GM19035 (cell line): ENCODE results near the gene TBX5.
"Not testable (repeated sequence)": the region's sequence is repeated elsewhere in the genome, so short reads cannot be mapped to it uniquely, and the experiment has no call there.

ENCODE experiments used
- ATAC-seq: cut with Tn5 transposase; IDR thresholded peaks from one replicate; pipeline ENCODE4 v1.9.1; 2021; ENCODE audit not compliant: unreplicated experiment

The TBX5 gene

DNA sequence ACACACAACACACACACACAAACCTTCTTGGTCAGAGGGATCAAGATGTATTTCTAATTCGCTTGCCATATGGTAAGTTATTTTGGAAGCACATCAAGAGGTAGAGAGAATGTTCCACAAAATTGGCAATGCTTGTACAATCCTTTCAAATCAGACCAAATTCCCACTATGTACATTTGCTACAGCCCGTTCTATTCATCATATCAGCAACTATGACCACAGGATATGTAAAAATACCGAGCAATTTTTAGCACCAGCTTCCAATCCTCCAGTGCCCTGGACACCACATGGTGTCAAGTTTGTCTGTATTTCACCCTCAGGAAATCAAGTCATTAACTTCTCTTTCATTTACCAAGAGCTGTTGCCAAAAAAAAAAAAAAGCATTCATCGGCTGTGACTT is 21.2 kb downstream of the TBX5 start:
- no peak for ATAC-seq

GRCh38 chr12:114381177-114381576 is 24.8 kb downstream of the TBX5 start:
- ATAC-seq = no peak

DNA sequence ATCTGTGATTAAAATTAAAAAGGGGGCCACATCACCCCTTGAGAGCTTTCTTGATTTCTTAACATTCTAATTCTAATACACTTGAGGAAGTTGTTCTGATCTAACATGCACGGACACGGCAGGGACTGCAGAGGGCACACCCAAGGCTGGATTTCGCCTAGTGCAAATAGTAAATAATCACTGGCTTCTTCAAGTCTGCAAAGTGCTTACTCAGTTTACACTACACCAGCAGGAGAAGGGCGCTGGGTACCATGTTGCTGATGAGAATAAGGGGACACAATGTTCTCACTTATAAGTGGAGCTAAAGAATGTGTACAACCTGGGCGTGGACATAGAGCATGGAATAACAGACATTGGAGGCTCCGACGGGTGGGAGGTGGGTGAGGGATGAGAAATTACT is 34.2 kb downstream of the TBX5 start:
- no peak for ATAC-seq

- no peak for ATAC-seq
Observed at GRCh38 chr12:114371250-114371649, 34.7 kb downstream of the TBX5 start.

GRCh38 chr12:114368685-114369452 is 37.1 kb downstream of the TBX5 start:
- ATAC-seq = no peak

DNA sequence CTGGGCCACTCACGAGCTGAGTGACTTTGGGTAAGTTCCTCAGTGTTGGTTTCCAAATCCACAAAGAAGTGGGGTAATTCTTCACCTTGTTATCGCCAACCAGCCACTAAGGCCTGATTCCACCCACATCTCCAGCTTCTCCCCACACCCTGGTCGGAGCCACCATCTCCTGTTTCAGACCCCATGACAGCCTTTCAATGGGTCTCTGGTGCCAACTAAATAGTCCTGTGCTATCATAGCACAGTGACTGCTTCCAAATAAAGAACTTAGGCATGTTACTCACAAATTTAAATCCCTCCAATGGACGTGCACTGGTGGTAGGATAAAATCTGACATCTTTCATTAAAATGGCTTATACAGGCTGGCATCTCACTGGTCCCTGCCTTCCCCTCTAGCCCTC is 44.0 kb downstream of the TBX5 start:
- no peak for ATAC-seq

GRCh38 chr12:114361545-114361944 is 44.4 kb downstream of the TBX5 start:
- ATAC-seq = no peak

DNA sequence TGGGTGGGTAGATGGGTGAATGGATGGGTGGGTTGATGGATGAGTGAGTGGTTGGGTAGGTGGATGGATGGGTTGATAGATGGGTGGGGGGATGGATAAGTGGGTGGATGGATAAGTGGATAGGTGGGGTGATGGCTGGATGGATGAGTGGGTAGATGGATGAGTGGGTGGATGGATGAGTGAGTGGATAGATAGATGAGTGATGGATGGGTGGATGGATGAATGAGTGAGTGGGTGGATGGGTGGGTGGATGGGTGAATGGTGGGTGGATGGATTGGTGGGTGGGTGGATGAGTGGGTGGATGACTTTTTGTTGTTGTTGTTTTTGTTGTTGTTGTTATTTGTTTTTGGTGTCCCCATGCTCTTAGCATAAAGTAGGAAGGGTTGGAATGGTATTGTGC is 45.5 kb downstream of the TBX5 start:
- no peak for ATAC-seq

GRCh38 chr12:114355389-114356088 is 50.4 kb downstream of the TBX5 start:
- no peak for ATAC-seq

DNA sequence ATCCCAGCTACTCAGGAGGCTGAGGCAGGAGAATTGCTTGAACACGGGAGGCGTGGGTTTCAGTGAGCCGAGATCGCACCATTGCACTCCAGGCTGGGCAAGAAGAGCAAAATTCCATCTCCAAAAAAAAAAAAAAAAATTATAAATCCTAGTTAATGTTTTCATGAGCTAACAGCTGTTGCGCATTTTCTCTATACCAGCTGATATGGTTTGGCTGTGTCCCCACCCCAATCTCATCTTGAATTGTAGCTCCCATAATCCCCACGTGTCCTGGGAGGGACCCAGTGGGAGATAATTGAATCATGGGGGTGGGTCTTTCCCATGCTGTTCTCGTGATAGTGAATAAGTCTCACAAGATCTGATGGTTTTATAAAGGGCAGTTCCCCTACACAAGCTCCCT is 56.7 kb downstream of the TBX5 start:
- not testable (repeated sequence) for ATAC-seq

- no peak for ATAC-seq
Observed at GRCh38 chr12:114347861-114348260, 58.1 kb downstream of the TBX5 start.

DNA sequence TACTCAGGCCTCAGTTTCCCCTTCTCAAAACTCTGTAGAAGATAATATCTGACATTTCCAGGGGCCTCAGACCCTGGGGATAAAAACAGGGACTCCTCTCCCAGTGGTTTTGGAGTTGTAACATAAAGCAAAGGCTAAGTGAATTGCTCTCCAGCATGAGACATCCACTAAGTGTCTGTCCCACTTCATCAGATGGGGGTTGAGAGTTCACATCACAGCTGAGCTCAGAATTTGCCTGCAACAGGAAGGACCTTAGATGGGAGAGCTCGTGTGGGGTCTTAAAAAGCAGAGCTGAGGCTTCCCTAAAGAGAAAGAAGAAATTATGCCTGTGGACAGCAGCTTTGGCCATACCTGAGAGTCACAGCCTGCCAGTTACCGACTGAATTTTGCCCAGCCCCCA is 61.1 kb downstream of the TBX5 start:
- no peak for ATAC-seq

DNA sequence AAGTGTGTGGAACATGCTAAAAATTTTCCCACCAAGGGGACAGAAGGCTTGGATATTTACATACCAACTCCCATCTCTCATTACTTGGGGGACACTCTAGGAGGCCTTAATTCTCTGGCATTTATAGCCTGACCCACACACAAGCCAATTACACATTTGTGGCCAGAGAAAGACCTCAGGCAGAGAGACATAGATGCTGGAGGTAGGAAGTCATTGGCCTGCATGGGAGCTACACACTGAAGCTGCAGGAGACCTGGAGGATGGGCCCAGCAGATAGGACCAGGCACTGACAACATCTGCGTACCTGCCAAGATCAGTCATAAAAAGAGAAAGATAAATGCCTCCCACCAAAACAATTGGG is 61.7 kb downstream of the TBX5 start:
- no peak for ATAC-seq

GRCh38 chr12:114343585-114344302 is 62.2 kb downstream of the TBX5 start:
- no peak for ATAC-seq

DNA sequence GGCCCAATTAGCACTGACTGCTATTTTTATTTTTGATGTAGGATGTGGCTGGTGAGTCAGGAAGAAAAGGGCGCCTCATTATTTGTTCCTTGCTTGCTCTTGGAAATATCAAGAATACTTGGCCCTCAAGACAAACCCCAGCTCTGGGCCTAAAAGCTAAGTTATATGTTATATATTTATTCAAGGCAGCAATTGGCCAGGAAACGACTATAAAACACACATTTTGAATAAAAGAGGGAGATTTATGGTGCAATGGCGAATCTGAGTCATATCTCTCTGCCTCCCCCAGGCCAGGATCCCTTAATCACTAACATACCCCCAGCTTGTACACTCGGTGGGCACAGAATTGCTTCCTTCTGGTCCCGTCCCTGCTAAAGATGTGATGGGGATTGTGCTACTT is 63.3 kb downstream of the TBX5 start:
- no peak for ATAC-seq

GRCh38 chr12:114341635-114342034 is 64.3 kb downstream of the TBX5 start:
- no peak for ATAC-seq

GRCh38 chr12:114340231-114340630 is 65.7 kb downstream of the TBX5 start:
- no peak for ATAC-seq

DNA sequence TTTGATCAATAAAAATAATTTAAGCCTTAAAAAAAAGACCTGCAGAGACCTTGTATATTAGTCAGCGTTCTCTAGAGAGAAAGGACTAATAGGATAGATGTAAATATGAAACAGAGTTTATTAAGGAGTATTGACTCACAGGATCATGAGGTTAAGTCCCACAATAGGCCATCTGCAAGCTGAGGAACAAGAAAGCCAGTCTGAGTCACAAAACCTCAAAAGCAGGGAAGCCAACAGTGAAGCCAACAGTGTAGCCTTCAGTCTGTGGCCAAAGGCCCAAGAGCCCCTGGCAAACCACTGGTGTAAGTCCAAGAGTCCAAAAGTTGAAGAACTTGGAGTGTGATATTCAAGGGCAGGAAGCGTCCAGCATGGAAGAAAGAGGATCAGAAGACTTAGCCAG is 66.3 kb downstream of the TBX5 start:
- no peak for ATAC-seq

DNA sequence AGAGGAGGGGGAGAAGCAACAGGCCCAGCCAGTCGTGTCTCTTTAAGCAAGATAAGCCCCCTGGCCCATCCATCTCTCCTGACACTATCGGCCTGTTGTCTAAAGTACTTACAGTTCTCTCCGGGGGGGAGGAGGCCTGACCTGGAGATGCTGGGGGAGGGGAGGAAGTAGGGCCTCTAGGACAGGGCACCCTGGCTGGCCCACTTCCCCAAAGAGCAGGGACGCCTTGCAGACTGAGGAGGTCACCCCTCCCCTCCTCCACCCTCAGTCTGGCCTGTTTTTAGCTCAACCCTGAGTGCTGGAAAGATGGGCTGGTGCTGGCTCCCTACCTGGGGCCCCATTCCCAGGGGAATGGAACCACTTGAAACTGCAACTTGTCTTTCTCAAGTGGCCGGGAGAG is 70.3 kb downstream of the TBX5 start:
- no peak for ATAC-seq

GRCh38 chr12:114334395-114334794 is 71.5 kb downstream of the TBX5 start:
- no peak for ATAC-seq

DNA sequence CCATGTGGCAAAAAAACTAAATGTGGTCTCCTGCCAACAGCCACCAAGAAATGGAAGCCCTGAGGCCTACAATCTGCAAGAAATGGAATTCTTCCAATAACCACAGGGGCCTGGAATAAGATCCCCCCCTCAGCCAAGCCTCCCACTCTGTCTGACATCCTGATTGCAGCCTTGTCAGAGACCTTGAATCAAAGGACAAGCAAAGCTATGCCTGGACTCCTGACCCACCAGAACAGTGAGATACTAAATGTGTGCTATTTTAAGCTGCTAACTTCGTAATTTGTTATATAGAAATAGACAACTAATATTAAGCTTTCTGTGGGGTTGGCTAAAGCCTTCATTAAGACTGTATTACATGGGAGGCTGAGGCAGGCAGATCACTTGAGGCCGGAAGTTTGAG is 77.7 kb downstream of the TBX5 start:
- no peak for ATAC-seq

GRCh38 chr12:114327765-114328164 is 78.2 kb downstream of the TBX5 start:
- ATAC-seq = no peak
